Right lobe of liver (tissue), 6 donors: ENCODE measurements around the gene COL6A1. TPM values are rescaled to one million over a fixed set of nuclear protein-coding genes. Genes with fewer than 3 reads are reported as not detected.

ENCODE experiments used
- ATAC-seq, 4 donors: fragments of 200-7000 bp; cut with Tn5 transposase; one replicate each; pipeline ENCODE4 v1.9.1; 2020; ENCODE audit warnings: mild to moderate bottlenecking in 4 of 4, moderate library complexity in 4 of 4
- DNase-seq, 3 donors: peaks; one replicate each; pipeline ENCODE4 v3.0.0-alpha.2; 2020
- H3K27ac ChIP-seq, 3 donors: fragments of 200-600 bp; one replicate each; pipeline ENCODE4 v1.8.0; 2022
- H3K27me3 ChIP-seq, 2 donors: fragments of 200-600 bp; one replicate each; pipeline ENCODE4 v1.8.0; 2022
- H3K36me3 ChIP-seq, 4 donors: fragments of 200-600 bp; sonication (generic) in 1 of 4; one replicate each; pipeline versions ENCODE4 v1.5.1 to v1.8.0; 2017 to 2022; ENCODE audit warnings: control low read depth in 1 of 4
- H3K4me1 ChIP-seq, 4 donors: fragments of 200-600 bp; sonication (generic) in 1 of 4; one replicate each; pipeline versions ENCODE4 v1.5.1 to v1.8.0; 2017 to 2022; ENCODE audit warnings: control low read depth in 1 of 4
- H3K4me3 ChIP-seq, 3 donors: fragments of 200-600 bp; one replicate each; pipeline ENCODE4 v1.8.0; 2022
- H3K9me3 ChIP-seq, 4 donors: fragments of 200-600 bp; sonication (generic) in 1 of 4; one replicate each; pipeline versions ENCODE4 v1.5.1 to v1.8.0; 2017 to 2022; ENCODE audit warnings: control low read depth in 1 of 4
- CTCF ChIP-seq, 4 donors: fragments of 200-600 bp in 3 of 4; fragments of 450-650 bp in 1 of 4; IDR thresholded peaks; one replicate each; pipeline versions ENCODE4 v1.5.1 to v1.8.0; 2016 to 2022; ENCODE audit warnings: antibody characterized with exemption in 4 of 4, mild to moderate bottlenecking in 2 of 4
- POLR2A ChIP-seq: fragments of 450-650 bp; IDR thresholded peaks from one replicate; pipeline ENCODE4 v1.6.1; 2017; ENCODE audit warnings: antibody characterized with exemption, mild to moderate bottlenecking
- WGBS: methylation state at CpG from one replicate; pipeline ENCODE4 v1.1.6; 2018; ENCODE audit warnings: low coverage, low lambda C conversion rate; ENCODE audit not compliant: insufficient coverage; ENCODE audit errors: missing lambda C conversion rate; 5-methylcytosine and 5-hydroxymethylcytosine counted together
- intact Hi-C, 2 donors: fragments of 100-400 bp; cut with DNase I; formaldehyde crosslinking; loops; one replicate each; pipeline versions ENCODE4 v1.11.2 to v1.14.1; 2022
- total RNA-seq, 6 experiments: library from RNA; depleted of rRNA in 2 of 6; stranded (reverse); fragments of >200 nt in 2 of 6; fragmentation: NEBNext Ultra II Directional in 3 of 6; extraction: Animal tissue kit (Norgen Biotek cat#: 25700) in 3 of 6; gene quantifications; one replicate each; pipeline versions ENCODE4 v1.1.0 to v1.2.4, GENCODE V29; 2016 to 2023
- donor health status: DM: no; HTN: yes; CAD: no.
- donor health status: DM: no; HTN: no; CAD: no.
- donor health status: DM: no; HTN: no; CAD: no.
- donor health status: DM: no; HTN: yes; CAD: no.
- donor health status: DM: no; HTN: yes; CAD: no.

The COL6A1 gene
- total RNA-seq, 6 experiments from 2014 or later, result 28.2 to 79.9 (median 51.1) TPM

DNA sequence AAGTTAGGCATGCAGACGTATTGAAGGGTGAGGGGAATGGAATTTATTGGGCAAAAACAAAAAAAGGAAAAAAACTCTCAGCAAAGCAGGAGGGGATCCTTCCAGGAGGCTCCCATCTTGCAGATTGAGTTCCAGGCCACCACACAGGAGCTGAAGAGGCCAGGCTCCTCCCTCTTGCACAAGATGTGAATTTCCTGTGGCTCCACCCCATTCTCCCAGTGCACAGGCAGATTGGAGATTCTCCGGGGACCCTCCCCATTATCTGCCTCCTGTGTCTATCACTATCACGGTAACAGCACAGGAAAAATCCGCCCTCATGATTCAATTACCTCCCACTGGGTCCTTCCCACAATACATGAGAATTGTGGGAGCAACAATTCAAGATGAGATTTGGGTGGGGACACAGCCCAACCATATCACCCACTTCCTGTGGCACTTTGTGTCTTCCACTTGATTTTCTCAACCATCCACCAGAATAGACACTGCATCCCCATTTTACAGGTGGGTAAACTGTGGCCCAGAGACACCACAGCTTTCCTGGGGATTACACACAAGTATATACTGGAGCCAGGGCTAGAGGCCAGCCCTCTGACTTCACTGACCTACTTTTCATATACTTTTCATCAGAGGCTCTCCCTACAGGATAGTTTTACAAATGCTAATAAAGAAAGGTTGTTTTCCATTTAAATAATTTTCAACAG is 18.9 kb upstream of the COL6A1 start:
- DNase-seq (no peak), ATAC-seq (no peak)
- Histone ChIP-seq H3K36me3 (no peaks in the 10 kb centered on the region), H3K27ac (no peak overlapping the region), H3K4me3 (no peak overlapping the region), H3K27me3 (no peaks in the 10 kb centered on the region), H3K9me3 (no peaks in the 10 kb centered on the region), H3K4me1 (peaks cover 0 to 10% (median 5%) of the 10 kb centered on the region in 4 donors)
- WGBS, result 52% methylated on average over 2 of the region's 4 CpGs
- TF ChIP-seq CTCF (IDR thresholded peaks at IDR 0.05) (no peak), POLR2A (no peak)
- intact Hi-C loops, result no loop called here

GRCh38 chr21:45963232-45963570 is 18.4 kb upstream of the COL6A1 start:
- ATAC-seq (no peak), DNase-seq (no peak)
- no peak overlapping the region for H3K4me3 ChIP-seq
- whole genome bisulfite sequencing, result 76% methylated on average over 3 of the region's 3 CpGs
- intact Hi-C loops, result no loop called here
- TF ChIP-seq POLR2A, result no peak
- TF ChIP-seq CTCF (IDR thresholded peaks at IDR 0.05), result no peak
- H3K9me3 ChIP-seq, result no peaks in the 10 kb centered on the region
- H3K36me3 ChIP-seq, result no peaks in the 10 kb centered on the region
- H3K27ac ChIP-seq, result no peak overlapping the region
- no peaks in the 10 kb centered on the region for H3K27me3 ChIP-seq
- peaks cover 0 to 10% (median 5%) of the 10 kb centered on the region in 4 donors for H3K4me1 ChIP-seq

DNA sequence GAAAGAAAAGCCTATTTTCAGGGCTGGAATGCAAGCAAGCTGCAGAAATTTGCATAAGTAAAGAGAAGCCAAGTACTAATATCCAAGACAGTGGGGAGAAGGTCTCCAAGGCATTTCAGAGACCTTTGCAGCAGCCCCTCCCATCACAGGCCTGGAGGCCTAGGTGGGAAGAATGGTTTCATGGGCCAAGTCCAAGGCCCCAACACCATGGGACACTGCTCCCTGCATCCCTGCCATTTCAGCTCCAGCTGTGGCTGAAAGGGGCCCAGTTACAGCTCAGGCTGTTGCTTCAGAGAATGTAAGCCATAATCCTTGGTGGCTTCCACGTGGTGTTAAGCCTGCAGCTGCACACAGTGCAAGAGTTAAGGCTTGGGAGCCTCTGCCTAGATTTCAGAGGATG is 16.9 kb upstream of the COL6A1 start:
- Histone ChIP-seq H3K27ac (no peak overlapping the region), H3K4me1 (peaks cover 0 to 10% (median 5%) of the 10 kb centered on the region in 4 donors), H3K4me3 (no peak overlapping the region), H3K36me3 (no peaks in the 10 kb centered on the region), H3K9me3 (no peaks in the 10 kb centered on the region), H3K27me3 (no peaks in the 10 kb centered on the region)
- DNase-seq (no peak), ATAC-seq (no peak)
- intact Hi-C loops, result no loop called here
- TF ChIP-seq POLR2A (no peak), CTCF (IDR thresholded peaks at IDR 0.05) (no peak)
- 40% methylated on average over 1 of the region's 1 CpG for WGBS

DNA sequence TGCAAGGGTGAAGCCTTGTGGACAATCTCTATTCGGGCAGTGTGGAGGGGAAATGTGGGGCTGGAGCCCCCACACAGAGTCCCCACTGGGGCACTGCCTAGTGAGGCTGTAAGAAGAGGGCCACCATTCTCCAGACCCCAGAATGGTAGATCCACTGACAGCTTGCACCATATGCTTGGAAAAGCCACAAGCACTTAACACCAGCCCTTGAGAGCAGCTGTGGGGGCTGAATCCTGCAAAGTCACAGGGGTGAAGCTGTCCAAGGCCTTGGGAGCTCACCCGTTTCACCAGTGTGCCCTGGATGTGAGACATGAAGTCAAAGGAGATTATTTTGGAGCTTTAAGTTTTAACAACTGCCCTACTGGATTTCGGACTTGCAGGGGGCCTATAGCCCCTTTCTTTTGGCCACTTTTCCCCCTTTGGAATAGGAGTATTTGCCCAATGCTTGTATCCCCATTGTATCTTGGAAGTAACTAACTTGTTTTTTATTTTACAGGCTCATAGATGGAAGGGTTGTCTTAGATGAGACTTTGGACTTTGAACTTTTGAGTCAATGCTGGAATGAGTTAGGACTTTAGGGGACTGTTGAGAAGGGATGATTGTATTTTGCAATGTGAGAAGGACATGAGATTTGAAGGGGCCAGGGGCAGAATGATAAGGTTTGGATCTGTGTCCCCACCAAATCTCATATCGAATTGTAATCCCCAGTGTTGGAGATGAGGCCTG is 16.3 kb upstream of the COL6A1 start:
- intact Hi-C loops, result no loop called here
- Histone ChIP-seq H3K9me3 (no peaks in the 10 kb centered on the region), H3K27ac (no peak overlapping the region), H3K36me3 (no peaks in the 10 kb centered on the region), H3K4me1 (peaks cover 0 to 10% (median 5%) of the 10 kb centered on the region in 4 donors), H3K4me3 (no peak overlapping the region), H3K27me3 (no peaks in the 10 kb centered on the region)
- no peak for DNase-seq
- WGBS, result 93% methylated on average over 2 of the region's 4 CpGs
- TF ChIP-seq POLR2A (no peak), CTCF (IDR thresholded peaks at IDR 0.05) (no peak)
- ATAC-seq, result peak; percentile 44 to 72 (median 56)
